Coronary artery (tissue), 2 donors: ENCODE measurements around the gene RPL22L1.

Experiments
- DNase-seq: peaks from one replicate; pipeline ENCODE4 v3.0.0-alpha.2; 2017; ENCODE audit warnings: low spot score
- H3K27ac ChIP-seq, 2 donors: fragments of 200-600 bp; sonication (generic); one replicate each; pipeline ENCODE4 v1.5.1; 2016 to 2019
- H3K4me3 ChIP-seq: fragments of 200-600 bp; sonication (generic); 2 replicates; pipeline ENCODE4 v1.5.1; 2016; ENCODE audit warnings: mild to moderate bottlenecking, moderate library complexity
- TF ChIP-seq, protein P1 (sequence below): fragments of 200-600 bp; sonication (generic); IDR thresholded peaks from one replicate; pipeline ENCODE4 v1.5.1; 2019; ENCODE audit warnings: antibody characterized with exemption

The RPL22L1 gene

GRCh38 chr3:170909129-170909903 lies 39.3 kb upstream of the RPL22L1 start:
- peak overlapping the region; percentile 92 for H3K4me3 ChIP-seq
- H3K27ac ChIP-seq = peak overlapping the region in 1 of 2 donors; percentile 81
- TF ChIP-seq, protein P1, sequence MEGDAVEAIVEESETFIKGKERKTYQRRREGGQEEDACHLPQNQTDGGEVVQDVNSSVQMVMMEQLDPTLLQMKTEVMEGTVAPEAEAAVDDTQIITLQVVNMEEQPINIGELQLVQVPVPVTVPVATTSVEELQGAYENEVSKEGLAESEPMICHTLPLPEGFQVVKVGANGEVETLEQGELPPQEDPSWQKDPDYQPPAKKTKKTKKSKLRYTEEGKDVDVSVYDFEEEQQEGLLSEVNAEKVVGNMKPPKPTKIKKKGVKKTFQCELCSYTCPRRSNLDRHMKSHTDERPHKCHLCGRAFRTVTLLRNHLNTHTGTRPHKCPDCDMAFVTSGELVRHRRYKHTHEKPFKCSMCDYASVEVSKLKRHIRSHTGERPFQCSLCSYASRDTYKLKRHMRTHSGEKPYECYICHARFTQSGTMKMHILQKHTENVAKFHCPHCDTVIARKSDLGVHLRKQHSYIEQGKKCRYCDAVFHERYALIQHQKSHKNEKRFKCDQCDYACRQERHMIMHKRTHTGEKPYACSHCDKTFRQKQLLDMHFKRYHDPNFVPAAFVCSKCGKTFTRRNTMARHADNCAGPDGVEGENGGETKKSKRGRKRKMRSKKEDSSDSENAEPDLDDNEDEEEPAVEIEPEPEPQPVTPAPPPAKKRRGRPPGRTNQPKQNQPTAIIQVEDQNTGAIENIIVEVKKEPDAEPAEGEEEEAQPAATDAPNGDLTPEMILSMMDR = no peak
- no peak for DNase-seq

DNA sequence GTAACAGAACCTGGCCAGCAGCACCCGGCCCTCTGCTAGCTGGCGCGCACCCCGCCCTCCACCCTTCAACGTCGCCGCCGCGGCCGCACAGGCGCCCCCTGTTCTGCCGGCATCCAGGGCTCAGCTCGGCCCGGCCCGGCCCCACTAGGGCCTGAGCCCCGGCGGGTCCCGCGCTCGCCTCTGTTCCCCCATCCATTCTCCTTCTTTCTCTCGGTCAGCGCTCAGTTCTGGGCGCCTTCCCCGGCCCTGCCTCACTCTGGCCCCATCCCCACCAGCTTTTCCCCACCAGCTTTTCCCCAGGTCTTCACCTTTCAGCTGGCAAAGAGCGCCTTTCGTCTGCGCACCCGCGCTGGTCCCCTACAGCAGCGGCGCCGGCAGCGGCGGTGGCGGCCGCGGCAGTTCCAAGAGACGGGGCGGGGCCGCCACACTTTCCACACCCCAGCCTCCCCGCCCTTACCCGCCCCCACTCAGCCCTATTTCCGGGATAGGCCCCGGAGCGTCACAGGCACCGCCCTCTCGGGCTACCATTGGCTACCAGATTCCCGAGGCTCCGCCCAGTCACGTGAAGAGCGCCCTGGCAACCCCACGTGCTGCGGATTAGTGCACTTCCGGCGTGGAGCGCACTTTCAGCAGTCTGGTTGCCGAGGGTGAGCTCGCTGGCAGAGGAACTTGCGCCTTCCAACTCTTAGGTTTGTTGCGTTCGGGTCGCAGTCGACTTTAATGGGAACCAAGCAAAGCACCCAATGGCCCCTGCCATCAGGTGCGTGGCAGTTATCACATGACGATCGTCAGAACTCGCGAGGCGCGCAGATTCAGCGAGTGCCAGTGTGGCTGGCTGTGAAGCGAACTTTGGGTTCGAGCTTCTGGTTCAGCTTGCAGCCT lies 38.5 kb upstream of the RPL22L1 start, which contains the start of gene EIF5A2:
TSS of gene EIF5A2 (minus strand) at position 403 of the 882 bp plus-strand sequence. CDS start 831 bp downstream, outside the sequence.
- peak within 1 kb of the TSS; percentile 49 to 81 for H3K27ac ChIP-seq
- peak; percentile 95 for DNase-seq
- peak within 1 kb of the TSS; percentile 92 for H3K4me3 ChIP-seq
- TF ChIP-seq, protein P1 = no peak

DNA sequence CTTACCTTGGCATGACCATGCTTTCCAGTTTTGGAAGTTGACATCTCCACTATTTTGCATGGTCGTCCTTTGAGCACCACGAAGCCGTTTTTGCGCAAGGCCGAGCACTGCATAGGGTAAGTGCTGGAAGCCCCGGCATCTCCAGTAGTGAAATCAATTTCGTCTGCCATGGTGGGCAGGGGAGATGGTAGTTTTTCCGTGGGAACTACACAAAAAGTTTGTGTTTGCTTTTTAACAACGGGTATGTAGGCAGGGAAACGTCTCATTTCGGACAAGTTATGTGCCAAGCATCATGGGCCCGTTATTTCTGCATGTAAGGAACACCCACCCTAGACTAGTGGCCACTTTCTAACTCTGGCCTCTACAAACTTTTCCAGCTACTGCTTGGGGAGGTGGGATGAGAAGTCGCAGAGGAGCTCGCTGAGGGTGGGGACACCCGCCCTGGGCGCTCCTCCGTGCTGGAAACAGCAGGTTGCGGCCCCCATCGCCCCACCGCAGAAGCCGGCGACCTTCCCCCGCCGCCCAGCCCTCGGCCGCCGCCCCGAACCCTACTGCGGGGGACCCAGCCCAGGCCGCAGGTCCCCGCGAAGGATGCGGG lies 37.7 kb upstream of the RPL22L1 start:
- H3K4me3 ChIP-seq = peak overlapping the region; percentile 92
- peak overlapping the region; percentile 49 to 81 for H3K27ac ChIP-seq
- DNase-seq = no peak
- TF ChIP-seq, protein P1 = no peak

DNA sequence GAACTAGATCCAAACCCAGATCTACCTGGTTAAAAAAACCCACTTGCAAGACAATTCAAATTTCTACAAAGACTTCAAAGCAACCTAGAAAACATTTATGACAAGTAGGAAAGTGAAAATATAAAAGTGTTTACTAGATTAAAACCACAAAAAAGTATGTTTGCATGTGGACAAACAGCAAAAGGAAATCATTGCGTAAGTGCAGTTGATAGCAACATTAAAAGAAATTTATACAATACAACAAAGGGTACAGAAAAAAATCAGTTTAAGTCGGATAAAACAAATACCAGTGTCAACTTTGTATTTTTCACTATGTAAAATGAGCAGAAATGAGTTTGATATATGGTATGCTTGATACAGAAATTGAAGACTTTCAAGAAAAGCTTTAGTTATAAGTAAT lies 35.9 kb upstream of the RPL22L1 start:
- TF ChIP-seq, protein P1 = no peak
- DNase-seq = no peak
- H3K27ac ChIP-seq = no peak overlapping the region
- H3K4me3 ChIP-seq = no peak overlapping the region

DNA sequence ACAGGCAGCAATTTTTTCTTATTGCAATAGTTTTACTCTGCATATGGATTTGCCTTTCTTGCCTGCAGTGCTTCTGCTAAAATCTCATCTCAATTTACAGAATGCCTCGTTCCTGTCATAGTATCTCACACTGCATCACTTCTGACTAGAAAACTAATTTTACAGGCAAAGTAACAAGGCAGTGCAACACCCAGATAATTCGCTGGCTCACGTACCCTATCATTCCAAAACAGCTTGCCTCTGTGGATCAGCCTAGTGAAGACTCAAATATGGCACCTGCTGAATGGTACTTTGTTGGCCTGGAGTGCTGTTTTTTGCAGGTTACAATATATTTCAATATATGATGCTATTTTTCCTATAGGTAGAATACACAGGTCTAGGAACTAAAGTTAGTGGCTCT lies 33.1 kb upstream of the RPL22L1 start:
- H3K4me3 ChIP-seq = no peak overlapping the region
- TF ChIP-seq, protein P1 = no peak
- DNase-seq = no peak
- H3K27ac ChIP-seq = no peak overlapping the region

- Histone ChIP-seq H3K27ac (no peak overlapping the region), H3K4me3 (no peak overlapping the region)
- DNase-seq = no peak
- TF ChIP-seq, protein P1 = no peak
Measured at GRCh38 chr3:170899455-170899854, 29.5 kb upstream of the RPL22L1 start.
